HPDE6-E6E7 (cell line): Measurements from ENCODE around the gene CENPO.

Experiments
- DNase-seq: peaks from one replicate; pipeline ENCODE4 v3.0.0; 2011; ENCODE audit warnings: missing footprints; ENCODE audit errors: extremely low spot score

Gene CENPO

GRCh38 chr2:24792874-24793760 lies at the start of gene CENPO, which contains the start of gene PTRHD1:
Gene CENPO (plus strand): TSS chr2:24793425. CDS start chr2:24793920, 495 bp downstream.
Gene PTRHD1 (minus strand): TSS chr2:24793391. CDS start chr2:24793377, 14 bp downstream.
- DNase-seq, result peak; percentile 94

GRCh38 chr2:24743924-24744323 lies 49.3 kb upstream of the CENPO start:
- no peak for DNase-seq

GRCh38 chr2:24744356-24744755 lies 48.9 kb upstream of the CENPO start:
- DNase-seq, result no peak

- no peak for DNase-seq
Observed at GRCh38 chr2:24745825-24746224, 47.4 kb upstream of the CENPO start.

GRCh38 chr2:24747299-24747698 lies 45.9 kb upstream of the CENPO start:
- no peak for DNase-seq

- DNase-seq, result no peak
Observed at GRCh38 chr2:24749069-24749691, 44.0 kb upstream of the CENPO start.

GRCh38 chr2:24754985-24755705 lies 38.1 kb upstream of the CENPO start:
- no peak for DNase-seq

- DNase-seq, result no peak
Observed at GRCh38 chr2:24756789-24757188, 36.4 kb upstream of the CENPO start.

GRCh38 chr2:24761866-24762265 lies 31.4 kb upstream of the CENPO start:
- DNase-seq, result no peak

- no peak for DNase-seq
Observed at GRCh38 chr2:24762518-24762917, 30.7 kb upstream of the CENPO start.

- no peak for DNase-seq
Observed at GRCh38 chr2:24763843-24764242, 29.4 kb upstream of the CENPO start.

- no peak for DNase-seq
Observed at GRCh38 chr2:24766609-24767008, 26.6 kb upstream of the CENPO start.

- DNase-seq, result no peak
Observed at GRCh38 chr2:24768013-24768412, 25.2 kb upstream of the CENPO start.

- DNase-seq, result no peak
Observed at GRCh38 chr2:24768601-24769000, 24.6 kb upstream of the CENPO start.

GRCh38 chr2:24771061-24771460 lies 22.2 kb upstream of the CENPO start:
- DNase-seq, result no peak

GRCh38 chr2:24771764-24772586 lies 21.2 kb upstream of the CENPO start:
- DNase-seq, result no peak

- DNase-seq, result no peak
Observed at GRCh38 chr2:24774373-24774772, 18.9 kb upstream of the CENPO start.

- DNase-seq, result no peak
Observed at GRCh38 chr2:24779116-24779515, 14.1 kb upstream of the CENPO start.

GRCh38 chr2:24783641-24784040 lies 9.6 kb upstream of the CENPO start:
- no peak for DNase-seq

GRCh38 chr2:24785671-24786321 lies 7.4 kb upstream of the CENPO start:
- DNase-seq, result no peak

- no peak for DNase-seq
Observed at GRCh38 chr2:24787532-24787931, 5.7 kb upstream of the CENPO start.
